ENCODE data around the gene SLC44A2.

DNA sequence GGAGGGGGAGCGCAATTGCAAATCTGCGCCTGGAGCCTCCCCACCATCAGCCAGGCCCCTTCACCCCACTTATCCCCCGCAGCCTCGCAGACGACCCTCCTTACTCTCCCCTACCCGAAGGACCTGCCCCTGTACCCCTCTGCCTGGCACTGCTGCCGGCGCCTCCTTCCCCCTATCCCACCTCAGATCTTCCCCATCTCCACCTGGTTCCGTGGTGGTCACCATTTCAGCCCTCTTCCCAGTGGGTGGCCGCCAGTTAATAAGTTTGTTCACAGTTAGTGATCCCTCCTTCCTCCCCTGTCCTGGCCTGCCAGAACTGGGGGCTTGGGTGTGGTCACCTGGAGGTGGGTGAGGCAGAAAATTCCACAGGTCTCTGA, 397 bp downstream of the SLC44A2 start:
- TF ChIP-seq, protein P1, sequence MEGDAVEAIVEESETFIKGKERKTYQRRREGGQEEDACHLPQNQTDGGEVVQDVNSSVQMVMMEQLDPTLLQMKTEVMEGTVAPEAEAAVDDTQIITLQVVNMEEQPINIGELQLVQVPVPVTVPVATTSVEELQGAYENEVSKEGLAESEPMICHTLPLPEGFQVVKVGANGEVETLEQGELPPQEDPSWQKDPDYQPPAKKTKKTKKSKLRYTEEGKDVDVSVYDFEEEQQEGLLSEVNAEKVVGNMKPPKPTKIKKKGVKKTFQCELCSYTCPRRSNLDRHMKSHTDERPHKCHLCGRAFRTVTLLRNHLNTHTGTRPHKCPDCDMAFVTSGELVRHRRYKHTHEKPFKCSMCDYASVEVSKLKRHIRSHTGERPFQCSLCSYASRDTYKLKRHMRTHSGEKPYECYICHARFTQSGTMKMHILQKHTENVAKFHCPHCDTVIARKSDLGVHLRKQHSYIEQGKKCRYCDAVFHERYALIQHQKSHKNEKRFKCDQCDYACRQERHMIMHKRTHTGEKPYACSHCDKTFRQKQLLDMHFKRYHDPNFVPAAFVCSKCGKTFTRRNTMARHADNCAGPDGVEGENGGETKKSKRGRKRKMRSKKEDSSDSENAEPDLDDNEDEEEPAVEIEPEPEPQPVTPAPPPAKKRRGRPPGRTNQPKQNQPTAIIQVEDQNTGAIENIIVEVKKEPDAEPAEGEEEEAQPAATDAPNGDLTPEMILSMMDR (IDR thresholded peaks at IDR 0.05): no peak
- no peak for TF ChIP-seq POLR2A (IDR thresholded peaks at IDR 0.05)
